Progenitor cell of endocrine pancreas (in vitro differentiated cells): ENCODE data around the gene CD2AP. TPM values are rescaled to one million over a fixed set of nuclear protein-coding genes. Genes with fewer than 3 reads are reported as not detected.
"Not testable (repeated sequence)": the region's sequence is repeated elsewhere in the genome, so short reads cannot be mapped to it uniquely, and the experiment has no call there.

Source experiments
- DNase-seq: peaks from one replicate; pipeline ENCODE4 v3.0.0; 2021; ENCODE audit warnings: low spot score; ENCODE audit not compliant: unreplicated experiment
- H3K27ac Mint-ChIP-seq: 2 replicates; pipeline ENCODE4 v1.8.0; 2021; ENCODE audit warnings: mild to moderate bottlenecking, moderate library complexity, mixed read lengths
- H3K27me3 Mint-ChIP-seq: 2 replicates; pipeline ENCODE4 v1.8.0; 2021; ENCODE audit warnings: mixed read lengths
- H3K36me3 Mint-ChIP-seq: 2 replicates; pipeline ENCODE4 v1.8.0; 2022; ENCODE audit warnings: mixed read lengths; ENCODE audit not compliant: insufficient read depth
- H3K4me1 Mint-ChIP-seq: 2 replicates; pipeline ENCODE4 v1.8.0; 2021; ENCODE audit warnings: low read depth, mixed read lengths
- H3K4me3 Mint-ChIP-seq: 2 replicates; pipeline ENCODE4 v1.8.0; 2021; ENCODE audit warnings: low read depth, mild to moderate bottlenecking, moderate library complexity, mixed read lengths
- H3K9me3 Mint-ChIP-seq: 2 replicates; pipeline ENCODE4 v1.8.0; 2021; ENCODE audit warnings: low read depth, mixed read lengths
- total RNA-seq: library from RNA; stranded (reverse); gene quantifications from 2 replicates; pipeline ENCODE4 v1.2.1, GENCODE V29; 2021
- TF ChIP-seq, protein P1 (sequence below): fragments of 200-600 bp; sonication (generic); IDR thresholded peaks from one replicate; pipeline ENCODE4 v1.5.0; 2021; ENCODE audit warnings: antibody characterized with exemption, mild to moderate bottlenecking; ENCODE audit not compliant: unreplicated experiment

The CD2AP gene
- total RNA-seq, 1 donor from 2014 or later = 50.6 TPM

DNA sequence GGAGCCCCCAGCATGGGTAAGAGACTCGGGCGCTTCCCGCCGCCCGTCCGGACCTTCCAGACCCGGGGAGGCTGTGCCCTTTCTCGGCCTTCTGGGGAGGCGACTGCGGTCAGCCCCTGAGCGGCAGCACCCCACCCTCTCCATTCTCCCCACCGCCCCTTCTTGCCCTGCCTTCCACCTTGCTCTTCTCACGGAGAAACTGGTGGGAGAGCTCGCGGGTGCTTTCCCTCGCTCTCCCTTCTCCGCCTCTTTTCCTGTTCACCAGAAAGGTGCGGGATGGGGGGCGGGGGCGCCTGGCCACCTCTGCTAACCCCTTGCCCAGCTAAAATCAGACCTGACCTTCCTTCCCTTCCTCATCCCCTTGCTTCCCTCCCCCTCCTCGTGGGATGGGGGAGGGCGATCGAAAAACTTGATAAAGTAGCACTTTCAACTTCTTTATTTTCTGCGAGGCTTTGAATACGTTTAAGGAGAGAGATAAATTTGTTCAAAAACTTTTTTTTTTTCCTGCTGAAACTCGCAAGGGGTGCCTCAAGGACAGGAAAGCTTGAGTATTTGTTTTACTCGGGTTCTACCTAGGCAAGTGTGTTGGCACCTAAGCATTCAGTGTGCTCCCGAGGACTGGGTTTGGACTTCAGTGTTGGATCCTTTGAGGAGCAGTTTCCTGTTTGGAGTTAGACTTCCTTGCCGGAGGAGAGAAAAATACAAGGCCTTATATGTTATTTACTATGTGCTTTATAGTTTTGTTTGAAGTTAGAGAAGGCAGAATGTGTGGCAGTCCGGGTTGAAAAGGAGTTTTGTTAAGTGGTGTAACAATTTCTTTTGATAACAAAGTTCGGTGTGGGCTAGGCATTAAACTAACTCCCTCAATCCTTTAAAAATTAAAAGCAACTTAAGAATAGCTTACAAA lies 897 bp downstream of the CD2AP start:
- TF ChIP-seq, protein P1, sequence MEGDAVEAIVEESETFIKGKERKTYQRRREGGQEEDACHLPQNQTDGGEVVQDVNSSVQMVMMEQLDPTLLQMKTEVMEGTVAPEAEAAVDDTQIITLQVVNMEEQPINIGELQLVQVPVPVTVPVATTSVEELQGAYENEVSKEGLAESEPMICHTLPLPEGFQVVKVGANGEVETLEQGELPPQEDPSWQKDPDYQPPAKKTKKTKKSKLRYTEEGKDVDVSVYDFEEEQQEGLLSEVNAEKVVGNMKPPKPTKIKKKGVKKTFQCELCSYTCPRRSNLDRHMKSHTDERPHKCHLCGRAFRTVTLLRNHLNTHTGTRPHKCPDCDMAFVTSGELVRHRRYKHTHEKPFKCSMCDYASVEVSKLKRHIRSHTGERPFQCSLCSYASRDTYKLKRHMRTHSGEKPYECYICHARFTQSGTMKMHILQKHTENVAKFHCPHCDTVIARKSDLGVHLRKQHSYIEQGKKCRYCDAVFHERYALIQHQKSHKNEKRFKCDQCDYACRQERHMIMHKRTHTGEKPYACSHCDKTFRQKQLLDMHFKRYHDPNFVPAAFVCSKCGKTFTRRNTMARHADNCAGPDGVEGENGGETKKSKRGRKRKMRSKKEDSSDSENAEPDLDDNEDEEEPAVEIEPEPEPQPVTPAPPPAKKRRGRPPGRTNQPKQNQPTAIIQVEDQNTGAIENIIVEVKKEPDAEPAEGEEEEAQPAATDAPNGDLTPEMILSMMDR = no peak
- Mint-ChIP-seq H3K27ac (peak overlapping the region; percentile 96), H3K36me3 (no peaks in the 10 kb centered on the region), H3K4me3 (peak overlapping the region; percentile 99), H3K9me3 (no peaks in the 10 kb centered on the region), H3K27me3 (no peaks in the 10 kb centered on the region), H3K4me1 (peaks cover 37% of the 10 kb centered on the region)
- no peak for DNase-seq

DNA sequence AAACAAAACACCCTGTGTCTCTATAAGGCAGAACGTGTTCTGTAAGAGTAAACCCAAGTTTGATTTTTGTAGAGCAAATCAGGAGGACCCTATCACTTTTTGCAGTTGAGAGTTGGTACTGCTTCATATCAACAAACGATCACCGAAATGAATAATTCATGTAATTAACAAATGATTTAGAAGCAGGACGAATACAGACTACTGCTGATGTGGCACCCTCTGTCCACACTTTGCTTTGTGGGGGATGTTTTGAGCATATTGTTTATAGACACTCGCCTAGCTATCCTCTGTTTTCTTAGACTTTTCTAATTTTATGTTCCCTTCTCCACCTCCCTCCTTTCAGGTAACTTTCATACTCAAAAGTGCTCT lies 1.5 kb downstream of the CD2AP start:
- H3K4me3 Mint-ChIP-seq = peak overlapping the region; percentile 99
- no peaks in the 10 kb centered on the region for H3K27me3 Mint-ChIP-seq

DNA sequence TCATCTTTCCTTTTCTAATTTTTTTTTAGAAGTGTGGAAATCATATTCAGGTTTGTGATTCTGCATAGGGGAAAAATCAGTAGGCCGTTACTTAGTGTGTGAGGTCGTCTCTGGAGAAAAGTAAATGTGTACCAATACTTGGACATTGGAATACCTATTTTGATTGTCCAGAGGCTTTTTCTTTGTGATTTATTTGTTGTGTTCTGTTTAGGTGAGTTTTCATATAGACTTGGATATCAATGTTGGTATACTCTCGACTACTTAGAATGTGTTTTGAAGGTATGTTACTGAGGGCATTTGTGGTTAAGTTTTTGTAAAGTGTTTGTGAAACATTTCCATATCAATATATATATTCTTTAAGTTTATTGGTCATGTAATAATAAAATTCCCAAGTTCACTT lies 2.3 kb downstream of the CD2AP start:
- no peaks in the 10 kb centered on the region for H3K36me3 Mint-ChIP-seq
- no peaks in the 10 kb centered on the region for H3K9me3 Mint-ChIP-seq
- peak overlapping the region; percentile 99 for H3K4me3 Mint-ChIP-seq
- TF ChIP-seq, protein P1 = no peak
- no peak for DNase-seq
- H3K27ac Mint-ChIP-seq = peak overlapping the region; percentile 86
- no peaks in the 10 kb centered on the region for H3K27me3 Mint-ChIP-seq
- H3K4me1 Mint-ChIP-seq = peaks cover 50% of the 10 kb centered on the region

More for the DNA sequence above, 1.5 kb downstream of the CD2AP start:
- peaks cover 43% of the 10 kb centered on the region for H3K4me1 Mint-ChIP-seq
- H3K9me3 Mint-ChIP-seq = no peaks in the 10 kb centered on the region
- DNase-seq = no peak
- H3K27ac Mint-ChIP-seq = peak overlapping the region; percentile 96
- no peaks in the 10 kb centered on the region for H3K36me3 Mint-ChIP-seq
- TF ChIP-seq, protein P1 = no peak

DNA sequence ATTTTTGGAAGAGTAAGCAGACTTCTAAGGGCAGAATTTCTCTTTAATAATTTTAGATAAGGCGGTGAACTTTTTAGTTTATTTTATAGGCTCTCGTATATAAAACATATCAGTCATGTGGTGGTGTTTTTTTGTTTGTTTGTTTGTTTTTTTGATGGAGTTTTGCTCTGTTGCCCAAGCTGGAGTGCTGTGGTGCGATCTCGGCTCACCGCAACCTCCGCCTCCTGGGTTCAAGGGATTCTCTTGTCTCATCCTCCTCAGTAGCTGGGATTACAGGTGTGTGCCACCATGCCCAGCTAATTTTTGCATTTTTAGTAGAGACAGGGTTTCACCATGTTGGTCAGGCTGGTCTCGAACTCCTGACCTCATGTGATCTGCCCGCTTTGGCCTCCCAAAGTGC lies 3.6 kb downstream of the CD2AP start:
- not testable (repeated sequence) for H3K4me3 Mint-ChIP-seq

DNA sequence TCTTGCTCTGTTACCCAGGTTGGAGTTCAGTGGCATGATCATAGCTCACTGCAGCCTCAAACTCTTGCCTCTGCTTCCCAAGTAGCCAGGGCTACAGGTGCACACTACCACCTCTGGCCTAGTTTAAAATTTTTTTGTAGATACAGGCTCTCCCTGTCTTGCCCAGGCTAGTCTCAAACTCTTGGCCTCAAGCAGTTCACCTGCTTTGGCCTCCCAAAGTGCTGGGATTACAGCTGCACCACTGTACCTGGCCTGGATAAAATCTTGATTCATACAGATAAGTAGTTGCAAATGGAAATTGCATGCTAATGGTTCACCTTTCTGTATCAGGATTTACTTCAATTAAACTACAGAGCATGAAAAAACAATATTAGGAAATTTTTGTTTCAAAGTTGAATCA lies 4.2 kb downstream of the CD2AP start:
- no peaks in the 10 kb centered on the region for H3K9me3 Mint-ChIP-seq
- TF ChIP-seq, protein P1 = no peak
- no peak overlapping the region for H3K4me3 Mint-ChIP-seq

More for the DNA sequence above, 3.6 kb downstream of the CD2AP start:
- H3K27me3 Mint-ChIP-seq, H3K9me3 Mint-ChIP-seq, DNase-seq, H3K27ac Mint-ChIP-seq, H3K36me3 Mint-ChIP-seq: not testable (repeated sequence)
- peaks cover 46% of the 10 kb centered on the region for H3K4me1 Mint-ChIP-seq

DNA sequence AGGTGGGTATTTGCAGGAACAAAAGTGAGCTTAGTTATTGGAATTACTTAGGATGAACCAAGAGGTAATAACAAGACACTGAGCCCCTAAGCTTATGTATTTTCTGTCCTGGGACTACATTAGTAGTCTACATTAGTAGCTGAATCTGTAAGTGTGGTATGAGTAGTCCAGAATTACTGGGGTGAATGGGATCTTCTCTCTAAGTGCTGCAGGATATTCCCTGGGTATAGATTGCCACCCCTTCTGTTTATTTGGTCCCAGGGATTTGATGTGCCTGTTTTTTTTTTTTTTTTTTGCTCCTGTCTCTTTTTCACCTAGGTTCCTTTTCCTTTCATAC lies 5.9 kb downstream of the CD2AP start:
- no peak overlapping the region for H3K4me3 Mint-ChIP-seq
- no peak for DNase-seq
- peaks cover 1% of the 10 kb centered on the region for H3K36me3 Mint-ChIP-seq
- H3K9me3 Mint-ChIP-seq = no peaks in the 10 kb centered on the region
- no peaks in the 10 kb centered on the region for H3K27me3 Mint-ChIP-seq
- TF ChIP-seq, protein P1 = no peak
- peaks cover 41% of the 10 kb centered on the region for H3K4me1 Mint-ChIP-seq
- H3K27ac Mint-ChIP-seq = peak overlapping the region; percentile 62

More for the DNA sequence above, 4.2 kb downstream of the CD2AP start:
- no peak for DNase-seq
- no peak overlapping the region for H3K27ac Mint-ChIP-seq
- peaks cover 40% of the 10 kb centered on the region for H3K4me1 Mint-ChIP-seq
- H3K36me3 Mint-ChIP-seq = no peaks in the 10 kb centered on the region
- H3K27me3 Mint-ChIP-seq = no peaks in the 10 kb centered on the region
